ENCODE measurements around the gene MT4.

DNA sequence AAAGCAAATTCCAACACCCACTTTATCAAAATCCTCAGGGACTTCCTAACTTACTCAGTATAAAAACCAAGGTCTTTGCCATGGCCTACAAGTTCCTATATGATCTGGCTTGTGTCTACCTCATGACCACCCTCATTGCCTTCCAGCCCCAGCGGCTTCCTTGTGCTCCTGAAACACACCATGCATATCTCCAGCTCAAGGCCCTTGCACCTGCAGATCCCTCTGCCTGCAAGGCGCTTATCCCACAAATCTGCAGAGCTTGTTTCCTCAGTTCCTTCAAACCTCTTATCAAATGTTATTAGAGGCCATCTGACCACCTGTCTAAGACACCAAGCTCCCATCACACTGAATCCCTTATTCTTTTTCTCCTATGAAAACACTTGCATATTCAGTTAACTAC, 47.7 kb upstream of the MT4 start:
- no peak for TF ChIP-seq POLR2A (IDR thresholded peaks at IDR 0.05; ENCODE audit: low read length)
- no peak for TF ChIP-seq GATA1 (IDR thresholded peaks at IDR 0.05; ENCODE audit: low read depth, low read length)
